DND-41 (cell line): ENCODE data around the gene ANKRD29.

ENCODE experiments used
- CTCF ChIP-seq: IDR thresholded peaks from 2 replicates; pipeline ENCODE4 v1.5.1; 2012; ENCODE audit warnings: borderline replicate concordance, low read length, moderate library complexity, mild to moderate bottlenecking; ENCODE audit not compliant: poor library complexity, severe bottlenecking; ENCODE audit errors: extremely low read depth
- EZH2 ChIP-seq: IDR thresholded peaks from 3 replicates; pipeline ENCODE4 v1.6.1; 2012; ENCODE audit warnings: borderline replicate concordance, low read depth, mild to moderate bottlenecking, moderate library complexity, low read length, inconsistent platforms; ENCODE audit not compliant: severe bottlenecking

- no peak for TF ChIP-seq CTCF
- TF ChIP-seq EZH2, result no peak
These were observed 13.2 kb upstream of the ANKRD29 start for GRCh38 chr18:23675896-23676295.
